Measurements from ENCODE around the gene RPTOR. TPM values are rescaled to one million over a fixed set of nuclear protein-coding genes. Genes with fewer than 3 reads are reported as not detected.

Gene RPTOR
- total and polyA plus RNA-seq, 2 donors (not counting 1 experiment from before 2014, with no cell fraction given) = 6.7 to 22.8 TPM

- Histone ChIP-seq H3K27ac (ENCODE audit: insufficient read depth, low read length) (no peak overlapping the region), H3K36me3 (ENCODE audit: control insufficient read depth, insufficient read depth, low read length) (peaks cover 5% of the 10 kb centered on the region), H3K4me2 (ENCODE audit: extremely low read depth, insufficient read depth, low read length) (no peak overlapping the region), H3K4me3 (replicated peaks in 1 of 4; ENCODE audit: control extremely low read depth in 1 of 4, insufficient read depth in 1 of 4, low read depth in 3 of 4, low read length in 4 of 4) (no peak overlapping the region), H2AFZ (ENCODE audit: low read length) (no peak overlapping the region), H3K79me2 (ENCODE audit: control insufficient read depth, insufficient read depth, low read length) (no peaks in the 10 kb centered on the region), H3K27me3 (ENCODE audit: control insufficient read depth, insufficient read depth, low read length) (no peaks in the 10 kb centered on the region), H3K9ac (ENCODE audit: insufficient read depth, low read length) (no peak overlapping the region), H3K4me1 (ENCODE audit: control insufficient read depth, extremely low read depth, insufficient read depth, low read length) (no peaks in the 10 kb centered on the region), H4K20me1 (ENCODE audit: control insufficient read depth, extremely low read depth, insufficient read depth, low read length) (no peaks in the 10 kb centered on the region), H3K9me3 (ENCODE audit: control insufficient read depth, insufficient read depth, low read depth, low read length) (no peaks in the 10 kb centered on the region)
- no peak for DNase-seq (ENCODE audit: low read depth in 2 of 2)
- TF ChIP-seq EZH2 (IDR thresholded peaks at IDR 0.05; ENCODE audit: low read length, missing control alignments) = no peak
- no peak for TF ChIP-seq CTCF (conservative IDR thresholded peaks at IDR 0.05 in 1 of 2, IDR thresholded peaks at IDR 0.05 in 1 of 2; ENCODE audit: low read depth in 1 of 2, low read length in 2 of 2)
Measured at GRCh38 chr17:80916246-80916645, 371.6 kb downstream of the RPTOR start.

- H3K4me3 ChIP-seq (replicated peaks in 1 of 4; ENCODE audit: control extremely low read depth in 1 of 4, insufficient read depth in 1 of 4, low read depth in 3 of 4, low read length in 4 of 4) = no peak overlapping the region
- TF ChIP-seq CTCF (conservative IDR thresholded peaks at IDR 0.05 in 1 of 2, IDR thresholded peaks at IDR 0.05 in 1 of 2; ENCODE audit: low read depth in 1 of 2, low read length in 2 of 2) (no peak), EZH2 (IDR thresholded peaks at IDR 0.05; ENCODE audit: low read length, missing control alignments) (no peak)
- DNase-seq (ENCODE audit: low read depth in 2 of 2) = no peak
- no peaks in the 10 kb centered on the region for H3K79me2 ChIP-seq (ENCODE audit: control insufficient read depth, insufficient read depth, low read length)
- no peak overlapping the region for H3K9ac ChIP-seq (ENCODE audit: insufficient read depth, low read length)
- H3K9me3 ChIP-seq (ENCODE audit: control insufficient read depth, insufficient read depth, low read depth, low read length) = no peaks in the 10 kb centered on the region
- no peak overlapping the region for H2AFZ ChIP-seq (ENCODE audit: low read length)
- H3K36me3 ChIP-seq (ENCODE audit: control insufficient read depth, insufficient read depth, low read length) = peaks cover 5% of the 10 kb centered on the region
- H3K4me2 ChIP-seq (ENCODE audit: extremely low read depth, insufficient read depth, low read length) = no peak overlapping the region
- H3K4me1 ChIP-seq (ENCODE audit: control insufficient read depth, extremely low read depth, insufficient read depth, low read length) = no peaks in the 10 kb centered on the region
- H3K27me3 ChIP-seq (ENCODE audit: control insufficient read depth, insufficient read depth, low read length) = no peaks in the 10 kb centered on the region
- no peak overlapping the region for H3K27ac ChIP-seq (ENCODE audit: insufficient read depth, low read length)
- H4K20me1 ChIP-seq (ENCODE audit: control insufficient read depth, extremely low read depth, insufficient read depth, low read length) = no peaks in the 10 kb centered on the region
Measured at GRCh38 chr17:80917716-80918560, 373.3 kb downstream of the RPTOR start.

GRCh38 chr17:80918731-80919130, 374.1 kb downstream of the RPTOR start:
- no peaks in the 10 kb centered on the region for H3K9me3 ChIP-seq (ENCODE audit: control insufficient read depth, insufficient read depth, low read depth, low read length)
- H3K36me3 ChIP-seq (ENCODE audit: control insufficient read depth, insufficient read depth, low read length) = peaks cover 5% of the 10 kb centered on the region
- no peak overlapping the region for H3K4me3 ChIP-seq (replicated peaks in 1 of 4; ENCODE audit: control extremely low read depth in 1 of 4, insufficient read depth in 1 of 4, low read depth in 3 of 4, low read length in 4 of 4)
- no peaks in the 10 kb centered on the region for H4K20me1 ChIP-seq (ENCODE audit: control insufficient read depth, extremely low read depth, insufficient read depth, low read length)
- H3K4me2 ChIP-seq (ENCODE audit: extremely low read depth, insufficient read depth, low read length) = no peak overlapping the region
- H3K27me3 ChIP-seq (ENCODE audit: control insufficient read depth, insufficient read depth, low read length) = no peaks in the 10 kb centered on the region
- H3K9ac ChIP-seq (ENCODE audit: insufficient read depth, low read length) = no peak overlapping the region
- TF ChIP-seq EZH2 (IDR thresholded peaks at IDR 0.05; ENCODE audit: low read length, missing control alignments) (no peak), CTCF (conservative IDR thresholded peaks at IDR 0.05 in 1 of 2, IDR thresholded peaks at IDR 0.05 in 1 of 2; ENCODE audit: low read depth in 1 of 2, low read length in 2 of 2) (no peak)
- no peaks in the 10 kb centered on the region for H3K79me2 ChIP-seq (ENCODE audit: control insufficient read depth, insufficient read depth, low read length)
- no peak overlapping the region for H3K27ac ChIP-seq (ENCODE audit: insufficient read depth, low read length)
- H2AFZ ChIP-seq (ENCODE audit: low read length) = no peak overlapping the region
- DNase-seq (ENCODE audit: low read depth in 2 of 2) = no peak
- H3K4me1 ChIP-seq (ENCODE audit: control insufficient read depth, extremely low read depth, insufficient read depth, low read length) = no peaks in the 10 kb centered on the region
